ENCODE data around the gene CAMTA2. TPM values are rescaled to one million over a fixed set of nuclear protein-coding genes. Genes with fewer than 3 reads are reported as not detected.

CAMTA2 gene
- total RNA-seq = 10 to 100 TPM in 3 of 4 donors, 1 to 10 TPM in 1; 9.9 to 24.6 (median 21.7) TPM
- polyA plus RNA-seq = 10 to 100 TPM; 35.1 to 64.5 (median 42.0) TPM

GRCh38 chr17:4986951-4987766, at the start of gene CAMTA2:
Gene CAMTA2 (minus strand): TSS chr17:4987675. CDS start chr17:4986222, 1,453 bp downstream.
- H3K4me3 ChIP-seq = peak within 1 kb of the TSS; percentile 68 to 97 (median 80)
- WGBS, 2 donors = 0 to 1% methylated on average over 78 of the region's 78 CpGs
- peaks cover 0 to 31% (median 25%) of the 10 kb centered on the region in 4 donors for H3K4me1 ChIP-seq
- peak; percentile 95 for DNase-seq
- peak; percentile 46 to 64 for TF ChIP-seq POLR2A (IDR thresholded peaks at IDR 0.05)
- peak; percentile 75 to 83 (median 78) for TF ChIP-seq CTCF (IDR thresholded peaks at IDR 0.05)
- peak; percentile 74 to 91 (median 85) for TF ChIP-seq POLR2AphosphoS5 (IDR thresholded peaks at IDR 0.05)
- no peak for TF ChIP-seq EP300 (IDR thresholded peaks at IDR 0.05)
- H3K9me3 ChIP-seq = no peaks in the 10 kb centered on the region
- intact Hi-C loops (cut with DNase I) = loop anchor here (1.0 to 5.0 kb wide), 4 partner anchors 18 to 200 kb away; partner anchors contain the start of genes GLTPD2 and VMO1
- peak within 1 kb of the TSS; percentile 93 to 97 (median 95) for H3K27ac ChIP-seq
- H3K27me3 ChIP-seq = no peaks in the 10 kb centered on the region
- H3K36me3 ChIP-seq = peaks cover 7 to 22% (median 8%) of the 10 kb centered on the region in 4 donors

DNA sequence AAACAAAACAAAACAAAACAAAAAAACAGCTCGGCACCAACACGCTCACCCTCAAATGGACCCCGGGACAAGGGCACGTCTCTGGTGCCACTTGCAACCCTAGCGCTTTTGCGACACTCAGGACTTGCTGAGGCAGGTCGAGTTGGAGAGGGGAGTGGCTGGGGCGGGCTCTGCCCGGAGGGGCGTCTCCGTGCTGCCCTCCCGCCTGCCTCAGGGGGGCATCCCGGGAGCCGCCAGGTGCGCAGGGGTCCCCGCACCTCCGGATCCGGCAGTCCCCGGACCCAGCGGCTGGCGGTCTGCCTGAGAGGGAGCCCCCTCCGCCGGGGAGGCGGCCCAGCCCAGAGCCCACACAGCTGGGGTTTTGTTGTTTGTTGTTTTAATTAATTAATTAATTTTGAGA, 47.8 kb upstream of the CAMTA2 start, which contains the start of gene SLC52A1:
Gene SLC52A1 (minus strand): TSS at position 112 of the 400 bp plus-strand sequence. CDS start 820 bp downstream, outside the sequence.
- peaks cover 0 to 16% (median 8%) of the 10 kb centered on the region in 4 donors for H3K4me1 ChIP-seq
- H3K4me3 ChIP-seq = peak within 1 kb of the TSS in 2 of 4 donors; percentile 12 to 24
- H3K27ac ChIP-seq = no peak within 1 kb of the TSS
- H3K9me3 ChIP-seq = no peaks in the 10 kb centered on the region
- H3K36me3 ChIP-seq = no peaks in the 10 kb centered on the region
- DNase-seq = no peak
- intact Hi-C loops (cut with DNase I) = no loop called here
- peaks cover 4 to 22% (median 6%) of the 10 kb centered on the region in 3 donors for H3K27me3 ChIP-seq
- WGBS, 2 donors = 3 to 11% methylated on average over 24 of the region's 24 CpGs
- TF ChIP-seq EP300 (IDR thresholded peaks at IDR 0.05) = no peak
- no peak for TF ChIP-seq POLR2A (IDR thresholded peaks at IDR 0.05)
- TF ChIP-seq CTCF (IDR thresholded peaks at IDR 0.05) = no peak
- no peak for TF ChIP-seq POLR2AphosphoS5 (IDR thresholded peaks at IDR 0.05)

- intact Hi-C loops (cut with DNase I) = no loop called here
- Histone ChIP-seq H3K27me3 (peaks cover 4 to 22% (median 6%) of the 10 kb centered on the region in 3 donors), H3K27ac (no peak overlapping the region), H3K4me1 (peaks cover 0 to 16% (median 8%) of the 10 kb centered on the region in 4 donors), H3K36me3 (no peaks in the 10 kb centered on the region), H3K9me3 (no peaks in the 10 kb centered on the region), H3K4me3 (no peak overlapping the region)
- no peak for DNase-seq
- TF ChIP-seq POLR2AphosphoS5 (IDR thresholded peaks at IDR 0.05) (no peak), POLR2A (IDR thresholded peaks at IDR 0.05) (no peak), EP300 (IDR thresholded peaks at IDR 0.05) (no peak), CTCF (IDR thresholded peaks at IDR 0.05) (no peak)
- 85 to 93% methylated on average over 14 of the region's 14 CpGs for WGBS, 2 donors
These were observed 47.2 kb upstream of the CAMTA2 start for GRCh38 chr17:5034651-5035050.

DNA sequence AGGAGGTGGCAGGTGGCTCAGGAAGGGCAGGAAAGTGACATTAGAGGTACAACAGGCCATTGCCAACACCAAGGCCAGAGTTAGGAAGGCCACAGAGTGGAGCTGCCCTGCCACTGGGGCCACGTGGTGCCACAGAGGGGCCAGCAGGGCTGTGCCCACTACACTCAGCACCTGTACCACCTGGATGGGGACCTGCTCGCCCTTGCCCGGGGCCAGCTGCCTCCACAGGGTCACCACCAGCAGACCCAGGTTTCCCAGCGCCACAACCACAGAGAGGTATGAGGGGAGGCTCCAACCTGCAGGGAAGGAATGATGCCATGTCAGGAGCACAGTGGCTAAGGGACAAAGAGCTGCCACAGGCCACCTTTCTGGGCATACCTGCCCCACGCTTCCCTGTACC, 46.6 kb upstream of the CAMTA2 start:
- intact Hi-C loops (cut with DNase I) = no loop called here
- no peak for DNase-seq

More for the DNA sequence above, 46.6 kb upstream of the CAMTA2 start:
- Histone ChIP-seq H3K4me3 (no peak overlapping the region), H3K27ac (no peak overlapping the region), H3K36me3 (no peaks in the 10 kb centered on the region), H3K27me3 (peaks cover 4 to 22% (median 6%) of the 10 kb centered on the region in 3 donors), H3K4me1 (peaks cover 0 to 16% (median 8%) of the 10 kb centered on the region in 4 donors), H3K9me3 (no peaks in the 10 kb centered on the region)
- TF ChIP-seq POLR2A (IDR thresholded peaks at IDR 0.05) (no peak), CTCF (IDR thresholded peaks at IDR 0.05) (no peak), EP300 (IDR thresholded peaks at IDR 0.05) (no peak), POLR2AphosphoS5 (IDR thresholded peaks at IDR 0.05) (no peak)
- 91 to 96% methylated on average over 5 of the region's 5 CpGs for WGBS, 2 donors

All from sigmoid colon (tissue), 7 donors.